Transverse colon (tissue), 4 donors: Measurements from ENCODE around the gene WDR91. TPM values are rescaled to one million over a fixed set of nuclear protein-coding genes. Genes with fewer than 3 reads are reported as not detected.

Experiments used
- DNase-seq: peaks from one replicate; pipeline ENCODE4 v3.0.0-alpha.2; 2019
- H3K27ac ChIP-seq, 4 donors: fragments of 200-600 bp; sonication (generic); 2 replicates each; pipeline ENCODE4 v1.5.1; 2016 to 2018; ENCODE audit warnings: inconsistent platforms in 4 of 4
- H3K27me3 ChIP-seq: fragments of 200-600 bp; sonication (generic); 2 replicates; pipeline ENCODE4 v1.5.1; 2017; ENCODE audit warnings: inconsistent platforms
- H3K36me3 ChIP-seq, 4 donors: fragments of 200-600 bp; sonication (generic); 2 replicates each; pipeline ENCODE4 v1.5.1; 2017 to 2019; ENCODE audit warnings: inconsistent platforms in 4 of 4
- H3K4me1 ChIP-seq, 4 donors: fragments of 200-600 bp; sonication (generic); 2 replicates each; pipeline ENCODE4 v1.5.1; 2017 to 2020; ENCODE audit warnings: inconsistent platforms in 4 of 4
- H3K4me3 ChIP-seq, 4 donors: fragments of 200-600 bp; sonication (generic); 1 replicate in 1 of 4; 2 replicates in 3 of 4; pipeline versions ENCODE4 v1.5.1 to v1.6.1; 2017 to 2019; ENCODE audit warnings: inconsistent platforms in 4 of 4
- H3K9me3 ChIP-seq, 2 donors: fragments of 200-600 bp; sonication (generic); 2 replicates each; pipeline ENCODE4 v1.5.1; 2017 to 2019; ENCODE audit warnings: inconsistent platforms in 2 of 2
- CTCF ChIP-seq, 5 experiments: fragments of 200-600 bp in 3 of 5; fragments of 450-650 bp in 2 of 5; sonication (generic) in 3 of 5; IDR thresholded peaks; 1 replicate in 2 of 5; 2 replicates in 3 of 5; pipeline ENCODE4 v1.5.1; 2016 to 2017; ENCODE audit warnings: antibody characterized with exemption in 5 of 5, inconsistent platforms in 3 of 5, mild to moderate bottlenecking in 2 of 5, moderate library complexity in 1 of 5
- EP300 ChIP-seq: sonication (generic); formaldehyde crosslinking; IDR thresholded peaks from one replicate; pipeline ENCODE4 v1.6.1; 2017; ENCODE audit warnings: antibody characterized with exemption, low read depth
- POLR2A ChIP-seq: fragments of 450-650 bp; IDR thresholded peaks from one replicate; pipeline ENCODE4 v1.6.1; 2016; ENCODE audit warnings: antibody characterized with exemption, mild to moderate bottlenecking, moderate library complexity
- POLR2AphosphoS5 ChIP-seq, 3 donors: sonication (generic); formaldehyde crosslinking; IDR thresholded peaks; one replicate each; pipeline ENCODE4 v1.6.1; 2016; ENCODE audit warnings: antibody characterized with exemption in 3 of 3
- WGBS, 2 donors: methylation state at CpG; one replicate each; pipeline ENCODE4 v1.1.5; 2018; ENCODE audit warnings: low coverage in 1 of 2; 5-methylcytosine and 5-hydroxymethylcytosine counted together
- in situ Hi-C, 4 donors: fragments of 200-750 bp; cut with MboI; loops; one replicate each; pipeline versions ENCODE4 v1.15.0 to v1.15.1; 2017; ENCODE audit warnings: low sequenced_read_pairs in 3 of 4, low pct_ligation_motif_present in 1 of 4, low pct_unique_long_range_greater_than_20kb in 1 of 4
- intact Hi-C: fragments of 100-400 bp; cut with DNase I; formaldehyde crosslinking; loops from one replicate; pipeline ENCODE4 v1.15.1; 2023; ENCODE audit warnings: low total_unique reads
- total RNA-seq, 4 donors: library from RNA; depleted of rRNA; stranded (reverse); fragments of >200 nt; gene quantifications; one replicate each; pipeline ENCODE4 v1.1.0, GENCODE V29; 2016

The WDR91 gene
- total RNA-seq, 4 donors from 2014 or later: 6.7 to 19.9 (median 12.6) TPM

GRCh38 chr7:135189961-135190360, 21.4 kb downstream of the WDR91 start:
- H3K4me1 ChIP-seq: no peaks in the 10 kb centered on the region
- in situ Hi-C loops: loop anchor here in 1 of 4 donors (25.0 kb wide), 1 partner anchor 528 kb away; no protein-coding TSS in a partner anchor
- WGBS, 2 donors: 72 to 97% methylated on average over 2 to 4 of the region's 4 CpGs
- no peak for DNase-seq
- no peak for TF ChIP-seq POLR2A
- no peak for TF ChIP-seq CTCF (IDR thresholded peaks at IDR 0.05)
- TF ChIP-seq EP300: no peak
- TF ChIP-seq POLR2AphosphoS5 (IDR thresholded peaks at IDR 0.05): no peak
- H3K36me3 ChIP-seq: peaks cover 0 to 34% (median 8%) of the 10 kb centered on the region in 4 donors
- no peak overlapping the region for H3K27ac ChIP-seq
- H3K9me3 ChIP-seq: no peaks in the 10 kb centered on the region
- H3K27me3 ChIP-seq: no peaks in the 10 kb centered on the region
- H3K4me3 ChIP-seq: no peak overlapping the region
- intact Hi-C loops: loop anchor here (10.0 kb wide), 1 partner anchor 1055 kb away; no protein-coding TSS in a partner anchor

- WGBS, 2 donors: 96% methylated on average over 6 of the region's 6 CpGs; no CpG with 5 or more reads in 1 of the 2 donors
- no peak overlapping the region for H3K4me3 ChIP-seq
- TF ChIP-seq POLR2A: no peak
- no peak for TF ChIP-seq POLR2AphosphoS5 (IDR thresholded peaks at IDR 0.05)
- no peak for TF ChIP-seq CTCF (IDR thresholded peaks at IDR 0.05)
- TF ChIP-seq EP300: no peak
- no peak overlapping the region for H3K27ac ChIP-seq
- intact Hi-C loops: no loop called here
- DNase-seq: no peak
- in situ Hi-C loops: loop anchor here in 1 of 4 donors (25.0 kb wide), 1 partner anchor 527 kb away; no protein-coding TSS in a partner anchor
- no peaks in the 10 kb centered on the region for H3K9me3 ChIP-seq
- H3K27me3 ChIP-seq: no peaks in the 10 kb centered on the region
- no peaks in the 10 kb centered on the region for H3K4me1 ChIP-seq
- H3K36me3 ChIP-seq: peaks cover 0 to 34% (median 8%) of the 10 kb centered on the region in 4 donors
These were observed 22.1 kb downstream of the WDR91 start for GRCh38 chr7:135189221-135189662.

GRCh38 chr7:135188298-135188984, 22.9 kb downstream of the WDR91 start:
- intact Hi-C loops (no loop called here), in situ Hi-C loops (loop anchor here in 1 of 4 donors (25.0 kb wide), 1 partner anchor 526 kb away; no protein-coding TSS in a partner anchor)
- H3K27ac ChIP-seq: no peak overlapping the region
- no peak for TF ChIP-seq CTCF (IDR thresholded peaks at IDR 0.05)
- TF ChIP-seq EP300: no peak
- TF ChIP-seq POLR2A: no peak
- no peak for TF ChIP-seq POLR2AphosphoS5 (IDR thresholded peaks at IDR 0.05)
- DNase-seq: no peak
- H3K4me3 ChIP-seq: no peak overlapping the region
- H3K36me3 ChIP-seq: peaks cover 0 to 34% (median 8%) of the 10 kb centered on the region in 4 donors
- no peaks in the 10 kb centered on the region for H3K9me3 ChIP-seq
- no peaks in the 10 kb centered on the region for H3K4me1 ChIP-seq
- H3K27me3 ChIP-seq: no peaks in the 10 kb centered on the region
- 97% methylated on average over 11 to 12 of the region's 12 CpGs for WGBS, 2 donors

GRCh38 chr7:135186841-135187253, 24.5 kb downstream of the WDR91 start:
- Histone ChIP-seq H3K27ac (no peak overlapping the region), H3K4me3 (no peak overlapping the region), H3K27me3 (no peaks in the 10 kb centered on the region), H3K4me1 (no peaks in the 10 kb centered on the region), H3K36me3 (peaks cover 0 to 23% (median 9%) of the 10 kb centered on the region in 4 donors), H3K9me3 (peaks cover 6 to 8% of the 10 kb centered on the region in 2 donors)
- 89% methylated on average over 12 of the region's 12 CpGs; no CpG with 5 or more reads in 1 of the 2 donors for WGBS, 2 donors
- intact Hi-C loops (no loop called here), in situ Hi-C loops (loop anchor here in 1 of 4 donors (25.0 kb wide), 1 partner anchor 525 kb away; no protein-coding TSS in a partner anchor)
- no peak for TF ChIP-seq CTCF (IDR thresholded peaks at IDR 0.05)
- TF ChIP-seq EP300: no peak
- no peak for TF ChIP-seq POLR2A
- no peak for TF ChIP-seq POLR2AphosphoS5 (IDR thresholded peaks at IDR 0.05)
- DNase-seq: no peak
